Activated T-cell treated with anti-CD3 and anti-CD28 coated beads, Interleukin-2, amount 50 U/mL, for 72 hours (primary cell): ENCODE results near the gene MDFI. TPM values are rescaled to one million over a fixed set of nuclear protein-coding genes. Genes with fewer than 3 reads are reported as not detected.
A peak's percentile ranks its signal among the peaks of the same experiment; 100 is the strongest.

Experiments
- ATAC-seq, 2 donors: fragments of 150-1000 bp; cut with Tn5 transposase; replicated peaks in 1 of 2; 2 replicates each; pipeline ENCODE4 v1.10.0; 2021; ENCODE audit warnings: moderate library complexity in 2 of 2, mild to moderate bottlenecking in 1 of 2
- DNase-seq, 2 donors: peaks; one replicate each; pipeline ENCODE4 v3.0.0; 2021 to 2022; ENCODE audit warnings: mixed read lengths in 1 of 2
- H3K27ac Mint-ChIP-seq: one replicate; pipeline ENCODE4 v1.8.0; 2022; ENCODE audit warnings: mild to moderate bottlenecking, moderate library complexity, mixed read lengths
- H3K27me3 Mint-ChIP-seq: one replicate; pipeline ENCODE4 v1.8.0; 2022; ENCODE audit warnings: low read depth, mixed read lengths
- H3K36me3 Mint-ChIP-seq, 2 donors: one replicate each; pipeline ENCODE4 v1.8.0; 2022; ENCODE audit warnings: mixed read lengths in 2 of 2, mild to moderate bottlenecking in 1 of 2; ENCODE audit not compliant: insufficient read depth in 2 of 2
- H3K4me1 Mint-ChIP-seq: one replicate; pipeline ENCODE4 v1.8.0; 2022; ENCODE audit warnings: low read depth, mixed read lengths
- H3K4me3 Mint-ChIP-seq, 2 donors: one replicate each; pipeline ENCODE4 v1.8.0; 2022; ENCODE audit warnings: mild to moderate bottlenecking in 2 of 2, mixed read lengths in 2 of 2, moderate library complexity in 2 of 2
- H3K9me3 Mint-ChIP-seq, 2 donors: one replicate each; pipeline ENCODE4 v1.8.0; 2022; ENCODE audit warnings: mixed read lengths in 2 of 2
- total RNA-seq, 2 donors: library from RNA; stranded (reverse); gene quantifications; one replicate each; pipeline ENCODE4 v1.2.3, GENCODE V29; 2022

The MDFI gene
- total RNA-seq, 2 donors from 2014 or later, result not detected

- Mint-ChIP-seq H3K4me3 (no peak overlapping the region), H3K27me3 (peaks cover 7% of the 10 kb centered on the region), H3K36me3 (no peaks in the 10 kb centered on the region), H3K27ac (no peak overlapping the region), H3K4me1 (peaks cover 3% of the 10 kb centered on the region), H3K9me3 (no peaks in the 10 kb centered on the region)
- DNase-seq, result no peak
- ATAC-seq, result no peak
These were observed 39.1 kb downstream of the MDFI start for GRCh38 chr6:41677124-41677921.

- no peak for ATAC-seq
- no peak for DNase-seq
- Mint-ChIP-seq H3K27me3 (peaks cover 7% of the 10 kb centered on the region), H3K4me1 (peaks cover 15% of the 10 kb centered on the region), H3K36me3 (no peaks in the 10 kb centered on the region), H3K4me3 (no peak overlapping the region), H3K9me3 (no peaks in the 10 kb centered on the region), H3K27ac (no peak overlapping the region)
These were observed 40.3 kb downstream of the MDFI start for GRCh38 chr6:41678511-41679084.

- Mint-ChIP-seq H3K4me1 (peaks cover 18% of the 10 kb centered on the region), H3K36me3 (no peaks in the 10 kb centered on the region), H3K27ac (no peak overlapping the region), H3K27me3 (peaks cover 7% of the 10 kb centered on the region), H3K9me3 (no peaks in the 10 kb centered on the region), H3K4me3 (no peak overlapping the region)
- ATAC-seq (no peak), DNase-seq (no peak)
These were observed 41.4 kb downstream of the MDFI start for GRCh38 chr6:41679696-41680095.

GRCh38 chr6:41680182-41680965 is 42.1 kb downstream of the MDFI start:
- Mint-ChIP-seq H3K4me1 (peaks cover 18% of the 10 kb centered on the region), H3K9me3 (no peaks in the 10 kb centered on the region), H3K27ac (no peak overlapping the region), H3K36me3 (no peaks in the 10 kb centered on the region), H3K4me3 (no peak overlapping the region), H3K27me3 (peaks cover 7% of the 10 kb centered on the region)
- ATAC-seq (no peak), DNase-seq (no peak)

- peak overlapping the region; percentile 83 to 87 for H3K4me3 Mint-ChIP-seq
- ATAC-seq (peak; percentile 73 to 77), DNase-seq (peak; percentile 82 to 83)
- H3K36me3 Mint-ChIP-seq, result no peaks in the 10 kb centered on the region
- H3K27me3 Mint-ChIP-seq, result no peaks in the 10 kb centered on the region
- H3K9me3 Mint-ChIP-seq, result no peaks in the 10 kb centered on the region
- peak overlapping the region; percentile 80 for H3K27ac Mint-ChIP-seq
- peaks cover 18% of the 10 kb centered on the region for H3K4me1 Mint-ChIP-seq
These were observed 43.8 kb downstream of the MDFI start for GRCh38 chr6:41682056-41682477.

- Mint-ChIP-seq H3K9me3 (no peaks in the 10 kb centered on the region), H3K4me1 (peaks cover 18% of the 10 kb centered on the region), H3K27me3 (no peaks in the 10 kb centered on the region), H3K36me3 (no peaks in the 10 kb centered on the region), H3K4me3 (peak overlapping the region; percentile 83 to 87), H3K27ac (peak overlapping the region; percentile 80)
- ATAC-seq (no peak), DNase-seq (peak in 1 of 2 donors; percentile 5)
These were observed 44.4 kb downstream of the MDFI start for GRCh38 chr6:41682497-41683272.

GRCh38 chr6:41683273-41683522 is 44.9 kb downstream of the MDFI start:
- ATAC-seq (peak; percentile 24 to 44), DNase-seq (no peak)
- Mint-ChIP-seq H3K27ac (peak overlapping the region; percentile 92), H3K4me3 (peak overlapping the region; percentile 83 to 87), H3K27me3 (no peaks in the 10 kb centered on the region), H3K36me3 (no peaks in the 10 kb centered on the region), H3K9me3 (no peaks in the 10 kb centered on the region), H3K4me1 (peaks cover 18% of the 10 kb centered on the region)

- Mint-ChIP-seq H3K27me3 (no peaks in the 10 kb centered on the region), H3K4me1 (peaks cover 18% of the 10 kb centered on the region), H3K9me3 (no peaks in the 10 kb centered on the region), H3K4me3 (peak overlapping the region; percentile 83 to 87), H3K27ac (peak overlapping the region; percentile 92), H3K36me3 (no peaks in the 10 kb centered on the region)
- ATAC-seq (peak; percentile 90 to 94), DNase-seq (peak; percentile 84 to 87)
These were observed 45.4 kb downstream of the MDFI start for GRCh38 chr6:41683523-41684310.

- no peak for DNase-seq
- H3K4me1 Mint-ChIP-seq, result peaks cover 18% of the 10 kb centered on the region
- no peaks in the 10 kb centered on the region for H3K36me3 Mint-ChIP-seq
- no peak for ATAC-seq
- H3K9me3 Mint-ChIP-seq, result no peaks in the 10 kb centered on the region
- no peaks in the 10 kb centered on the region for H3K27me3 Mint-ChIP-seq
- H3K27ac Mint-ChIP-seq, result no peak overlapping the region
- no peak overlapping the region for H3K4me3 Mint-ChIP-seq
These were observed 46.3 kb downstream of the MDFI start for GRCh38 chr6:41684311-41685180.

- H3K36me3 Mint-ChIP-seq, result no peaks in the 10 kb centered on the region
- no peak overlapping the region for H3K27ac Mint-ChIP-seq
- H3K4me3 Mint-ChIP-seq, result no peak overlapping the region
- no peaks in the 10 kb centered on the region for H3K27me3 Mint-ChIP-seq
- no peaks in the 10 kb centered on the region for H3K9me3 Mint-ChIP-seq
- no peak for ATAC-seq
- no peak for DNase-seq
- peaks cover 18% of the 10 kb centered on the region for H3K4me1 Mint-ChIP-seq
These were observed 47.5 kb downstream of the MDFI start for GRCh38 chr6:41685641-41686380.

- H3K36me3 Mint-ChIP-seq, result no peaks in the 10 kb centered on the region
- no peak overlapping the region for H3K4me3 Mint-ChIP-seq
- no peak for ATAC-seq
- no peaks in the 10 kb centered on the region for H3K9me3 Mint-ChIP-seq
- H3K27me3 Mint-ChIP-seq, result no peaks in the 10 kb centered on the region
- no peak overlapping the region for H3K27ac Mint-ChIP-seq
- peaks cover 12% of the 10 kb centered on the region for H3K4me1 Mint-ChIP-seq
- no peak for DNase-seq
These were observed 49.4 kb downstream of the MDFI start for GRCh38 chr6:41687501-41688175.
